HCT116 (cell line): ENCODE measurements around the gene NOL3. TPM values are rescaled to one million over a fixed set of nuclear protein-coding genes. Genes with fewer than 3 reads are reported as not detected.

Source experiments
- ATAC-seq: fragments of 200-7000 bp; cut with Tn5 transposase; 2 replicates; pipeline ENCODE4 v1.9.1; 2020; ENCODE audit warnings: mild to moderate bottlenecking, moderate library complexity
- BruUV-seq: library from RNA; stranded (reverse); fragments of 400-500 nt; replicated peaks from 2 replicates; lab custom pipeline; 2021; lab: Mats Ljungman, UMichigan
- CTCF ChIA-PET: fragments of 300-600 bp; sonication (Branson Sonifier 250); formaldehyde crosslinking; loops from one replicate; lab custom pipeline; 2021; ENCODE audit warnings: antibody characterized with exemption; lab: Charles Lee
- POLR2A ChIA-PET: fragments of 300-600, 350-600 bp; sonication (Branson Sonifier 250); formaldehyde crosslinking; loops from one replicate; lab custom pipeline; 2021; ENCODE audit warnings: antibody characterized with exemption; lab: Charles Lee
- RAD21 ChIA-PET, 2 experiments: fragments of 300-600 bp; sonication (Branson Sonifier 250); formaldehyde crosslinking; loops; one replicate each; lab custom pipeline; 2023; ENCODE audit warnings: low total read pairs in 2 of 2; ENCODE audit not compliant: uncharacterized antibody in 2 of 2, unreplicated experiment in 2 of 2, low non-redundant PET in 1 of 2; lab: Charles Lee
- DNase-seq: peaks from one replicate; pipeline ENCODE4 v3.0.0-alpha.2; 2010; ENCODE audit warnings: low read depth, low spot score
- H2AFZ ChIP-seq: fragments of 200-600 bp; shearing (Covaris generic), sonication (generic); 2 replicates; pipeline ENCODE4 v1.6.1; 2017; ENCODE audit warnings: low read depth, mixed run types, mixed read lengths, antibody characterized with exemption, low read length; ENCODE audit not compliant: poor library complexity, severe bottlenecking
- H3K27ac ChIP-seq: 2 replicates; pipeline ENCODE4 v1.5.1; 2012; ENCODE audit warnings: low read depth, low read length
- H3K27me3 ChIP-seq: fragments of 200-600 bp; sonication (generic); 2 replicates; pipeline ENCODE4 v1.6.1; 2016; ENCODE audit warnings: mixed run types, low read length, mixed read lengths; ENCODE audit not compliant: insufficient read depth
- H3K36me3 ChIP-seq, 2 experiments: fragments of 200-500 bp in 1 of 2; fragments of 200-600 bp in 1 of 2; sonication (Bioruptor generic) in 1 of 2; sonication (generic) in 1 of 2; 2 replicates each; pipeline versions ENCODE4 v1.5.1 to v1.6.1; 2014 to 2016; ENCODE audit warnings: low read length in 2 of 2, inconsistent platforms in 1 of 2, mixed read lengths in 1 of 2, mixed run types in 1 of 2; ENCODE audit not compliant: insufficient read depth in 2 of 2, control insufficient read depth in 1 of 2
- H3K4me1 ChIP-seq, 2 experiments: fragments of 200-600 bp in 1 of 2; sonication (generic) in 1 of 2; 2 replicates each; pipeline versions ENCODE4 v1.5.1 to v1.6.1; 2012 to 2017; ENCODE audit warnings: low read length in 2 of 2, inconsistent platforms in 1 of 2, mild to moderate bottlenecking in 1 of 2, mixed read lengths in 1 of 2, mixed run types in 1 of 2, moderate library complexity in 1 of 2; ENCODE audit not compliant: insufficient read depth in 2 of 2, control insufficient read depth in 1 of 2
- H3K4me2 ChIP-seq: fragments of 200-600 bp; sonication (generic); 2 replicates; pipeline ENCODE4 v1.6.1; 2017; ENCODE audit warnings: mixed run types, low read length, mixed read lengths
- H3K4me3 ChIP-seq, 2 experiments: fragments of 200-600 bp in 1 of 2; sonication (generic) in 1 of 2; replicated peaks in 1 of 2; 2 replicates each; pipeline ENCODE4 v1.5.1; 2011 to 2016; ENCODE audit warnings: low read length in 2 of 2, control low read depth in 1 of 2, low read depth in 1 of 2, mild to moderate bottlenecking in 1 of 2, mixed read lengths in 1 of 2, mixed run types in 1 of 2
- H3K79me2 ChIP-seq: fragments of 200-600 bp; sonication (generic); 2 replicates; pipeline ENCODE4 v1.6.1; 2017; ENCODE audit warnings: mild to moderate bottlenecking, mixed run types, low read length, moderate library complexity, mixed read lengths; ENCODE audit not compliant: insufficient read depth
- H3K9ac ChIP-seq: fragments of 200-600 bp; sonication (generic); 2 replicates; pipeline ENCODE4 v1.6.1; 2016; ENCODE audit warnings: low read length, mixed read lengths
- H3K9me2 ChIP-seq: fragments of 200-600 bp; sonication (generic), shearing (Covaris generic); 2 replicates; pipeline ENCODE4 v1.6.1; 2017; ENCODE audit warnings: mixed run types, mild to moderate bottlenecking, moderate library complexity; ENCODE audit not compliant: insufficient read depth
- H3K9me3 ChIP-seq, 2 experiments: fragments of 200-500 bp in 1 of 2; fragments of 200-600 bp in 1 of 2; sonication (Bioruptor generic) in 1 of 2; sonication (generic) in 1 of 2; 2 replicates each; pipeline ENCODE4 v1.6.1; 2014 to 2017; ENCODE audit warnings: low read length in 2 of 2, mixed read lengths in 2 of 2, inconsistent platforms in 1 of 2, low read depth in 1 of 2, mild to moderate bottlenecking in 1 of 2, mixed run types in 1 of 2, moderate library complexity in 1 of 2; ENCODE audit not compliant: control insufficient read depth in 1 of 2, insufficient read depth in 1 of 2
- H4K20me1 ChIP-seq: fragments of 200-600 bp; sonication (generic), shearing (Covaris generic); 2 replicates; pipeline ENCODE4 v1.6.1; 2017; ENCODE audit warnings: mixed run types, mild to moderate bottlenecking, moderate library complexity; ENCODE audit not compliant: insufficient read depth
- CEBPB ChIP-seq: IDR thresholded peaks from 2 replicates; pipeline ENCODE4 v1.6.1; 2012; ENCODE audit warnings: low read depth
- EZH2 ChIP-seq: fragments of 200-600 bp; sonication (generic); IDR thresholded peaks from 2 replicates; pipeline ENCODE4 v1.6.1; 2017; ENCODE audit warnings: antibody characterized with exemption, mixed run types
- FOSL1 ChIP-seq: IDR thresholded peaks from 2 replicates; pipeline ENCODE4 v1.6.1; 2012; ENCODE audit warnings: low read depth
- JUND ChIP-seq: IDR thresholded peaks from 2 replicates; pipeline ENCODE4 v1.6.1; 2012
- POLR2AphosphoS5 ChIP-seq: IDR thresholded peaks from 2 replicates; pipeline ENCODE4 v1.6.1; 2011; ENCODE audit warnings: mild to moderate bottlenecking, low read depth, low read length, moderate library complexity
- RAD21 ChIP-seq: IDR thresholded peaks from 2 replicates; pipeline ENCODE4 v1.6.1; 2012; ENCODE audit warnings: low read depth, mild to moderate bottlenecking
- REST ChIP-seq: IDR thresholded peaks from 2 replicates; pipeline ENCODE4 v1.6.1; 2012; ENCODE audit warnings: low read depth
- TCF7L2 ChIP-seq: IDR thresholded peaks from 2 replicates; pipeline ENCODE4 v1.7.0; 2011; ENCODE audit warnings: borderline replicate concordance, inconsistent platforms; ENCODE audit not compliant: insufficient read depth, insufficient read length; ENCODE audit errors: extremely low read depth
- ZFX ChIP-seq: fragments of 450-650 bp; IDR thresholded peaks from 2 replicates; pipeline ENCODE4 v1.6.1; 2017
- ZNF274 ChIP-seq: fragments of 200-500 bp; sonication (Bioruptor generic); IDR thresholded peaks from 2 replicates; pipeline ENCODE4 v1.6.1; 2014; ENCODE audit warnings: mild to moderate bottlenecking, low read depth, low read length, inconsistent platforms
- intact Hi-C: fragments of 100-400 bp; cut with micrococcal nuclease; formaldehyde crosslinking; loops from 2 replicates; pipeline ENCODE4 v1.10.0; 2022
- total RNA-seq: library from RNA; stranded (reverse); gene quantifications from one replicate; pipeline ENCODE4 v1.2.1, GENCODE V29; 2021; ENCODE audit not compliant: unreplicated experiment
- TF ChIP-seq, protein P1 (sequence below), 3 experiments: fragments of 200-600 bp in 1 of 3; sonication (generic) in 1 of 3; IDR thresholded peaks in 2 of 3; conservative IDR thresholded peaks in 1 of 3; 2 replicates each; pipeline ENCODE4 v1.5.1; 2012 to 2017; ENCODE audit warnings: low read depth in 2 of 3, low read length in 2 of 3, antibody characterized with exemption in 1 of 3, borderline replicate concordance in 1 of 3, control low read depth in 1 of 3, mild to moderate bottlenecking in 1 of 3, mixed read lengths in 1 of 3, mixed run types in 1 of 3, moderate library complexity in 1 of 3; ENCODE audit not compliant: insufficient read depth in 1 of 3
- TF ChIP-seq, protein P2 (sequence below): IDR thresholded peaks from 2 replicates; pipeline ENCODE4 v1.6.1; 2012

Gene NOL3
- total RNA-seq, 1 experiment from 2014 or later = 54.0 TPM

DNA sequence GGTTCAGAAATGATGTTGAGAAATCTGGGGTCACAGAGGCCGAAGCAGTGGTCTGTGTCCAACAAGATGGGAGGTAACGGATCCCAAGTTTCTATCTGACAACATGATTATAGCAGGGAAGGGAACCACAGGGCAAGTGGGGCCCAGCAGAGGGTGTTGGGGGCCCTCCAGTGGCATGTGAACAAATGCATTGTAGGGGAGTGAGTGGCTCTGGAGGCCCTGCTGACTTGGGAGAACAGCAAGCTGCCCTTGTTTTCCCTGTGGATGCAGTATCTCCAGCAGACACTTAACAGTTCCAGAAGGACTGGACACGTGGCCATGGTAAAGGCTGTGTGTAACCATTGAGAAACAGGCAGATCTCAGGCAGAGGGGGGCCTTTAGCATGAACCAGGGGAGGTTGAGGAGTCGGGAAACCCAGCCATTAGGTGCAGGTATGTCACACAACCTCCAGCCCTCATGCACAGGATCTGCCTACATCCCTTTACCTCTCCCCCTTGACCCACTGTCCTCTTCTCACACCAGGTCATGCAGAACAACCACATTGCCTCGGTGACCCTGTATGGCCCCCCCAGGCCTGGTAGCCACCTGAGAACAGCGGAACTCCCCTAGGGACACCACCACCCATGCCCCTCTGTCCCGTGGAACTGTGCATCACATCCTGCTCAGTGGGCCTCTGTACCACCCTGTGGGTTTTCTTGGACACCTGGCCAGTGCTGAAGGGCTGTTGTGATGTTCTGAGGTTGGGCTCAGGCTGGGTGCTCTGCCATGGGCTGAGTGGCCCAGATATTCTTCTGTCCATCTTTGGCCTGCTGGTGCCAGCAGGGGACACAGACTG lies 23.6 kb upstream of the NOL3 start:
- no TSS peak for BruUV-seq
- Histone ChIP-seq H3K27ac (no peak overlapping the region), H3K4me1 (peaks cover 3 to 16% of the 10 kb centered on the region in 2 experiments; a peak in 3 of 4 replicates), H3K9me3 (no peaks in the 10 kb centered on the region), H4K20me1 (no peaks in the 10 kb centered on the region)
- intact Hi-C loops = no loop called here
- RAD21 ChIA-PET = no interaction called here
- TF ChIP-seq RAD21 (peak; percentile 24; the same call in 1 of the 2 replicates), FOSL1 (no peak)
- TF ChIP-seq, protein P1, sequence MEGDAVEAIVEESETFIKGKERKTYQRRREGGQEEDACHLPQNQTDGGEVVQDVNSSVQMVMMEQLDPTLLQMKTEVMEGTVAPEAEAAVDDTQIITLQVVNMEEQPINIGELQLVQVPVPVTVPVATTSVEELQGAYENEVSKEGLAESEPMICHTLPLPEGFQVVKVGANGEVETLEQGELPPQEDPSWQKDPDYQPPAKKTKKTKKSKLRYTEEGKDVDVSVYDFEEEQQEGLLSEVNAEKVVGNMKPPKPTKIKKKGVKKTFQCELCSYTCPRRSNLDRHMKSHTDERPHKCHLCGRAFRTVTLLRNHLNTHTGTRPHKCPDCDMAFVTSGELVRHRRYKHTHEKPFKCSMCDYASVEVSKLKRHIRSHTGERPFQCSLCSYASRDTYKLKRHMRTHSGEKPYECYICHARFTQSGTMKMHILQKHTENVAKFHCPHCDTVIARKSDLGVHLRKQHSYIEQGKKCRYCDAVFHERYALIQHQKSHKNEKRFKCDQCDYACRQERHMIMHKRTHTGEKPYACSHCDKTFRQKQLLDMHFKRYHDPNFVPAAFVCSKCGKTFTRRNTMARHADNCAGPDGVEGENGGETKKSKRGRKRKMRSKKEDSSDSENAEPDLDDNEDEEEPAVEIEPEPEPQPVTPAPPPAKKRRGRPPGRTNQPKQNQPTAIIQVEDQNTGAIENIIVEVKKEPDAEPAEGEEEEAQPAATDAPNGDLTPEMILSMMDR (IDR thresholded peaks at IDR 0.05 in 2 of 3, conservative IDR thresholded peaks at IDR 0.05 in 1 of 3; ENCODE audit: borderline replicate concordance in 1 of 3, insufficient read depth in 1 of 3, low read depth in 2 of 3, low read length in 2 of 3) = 0 out of 6 replicates have a peak, but pooled peaks of 1 of the 3 experiments have one; percentile 11
- TF ChIP-seq, all 23 proteins: peak for 2
- no peak overlapping the region for H2AFZ ChIP-seq
- no peak for DNase-seq
- no peaks in the 10 kb centered on the region for H3K27me3 ChIP-seq
- ChIA-PET POLR2A (no interaction called here), CTCF (no interaction called here)
- no peak overlapping the region for H3K4me2 ChIP-seq
- no peaks in the 10 kb centered on the region for H3K79me2 ChIP-seq
- no peak overlapping the region for H3K4me3 ChIP-seq
- no peak for ATAC-seq
- H3K9ac ChIP-seq = no peak overlapping the region
- peaks cover 25 to 42% of the 10 kb centered on the region in 2 experiments; a peak in 3 of 4 replicates for H3K36me3 ChIP-seq
- H3K9me2 ChIP-seq = no peaks in the 10 kb centered on the region

DNA sequence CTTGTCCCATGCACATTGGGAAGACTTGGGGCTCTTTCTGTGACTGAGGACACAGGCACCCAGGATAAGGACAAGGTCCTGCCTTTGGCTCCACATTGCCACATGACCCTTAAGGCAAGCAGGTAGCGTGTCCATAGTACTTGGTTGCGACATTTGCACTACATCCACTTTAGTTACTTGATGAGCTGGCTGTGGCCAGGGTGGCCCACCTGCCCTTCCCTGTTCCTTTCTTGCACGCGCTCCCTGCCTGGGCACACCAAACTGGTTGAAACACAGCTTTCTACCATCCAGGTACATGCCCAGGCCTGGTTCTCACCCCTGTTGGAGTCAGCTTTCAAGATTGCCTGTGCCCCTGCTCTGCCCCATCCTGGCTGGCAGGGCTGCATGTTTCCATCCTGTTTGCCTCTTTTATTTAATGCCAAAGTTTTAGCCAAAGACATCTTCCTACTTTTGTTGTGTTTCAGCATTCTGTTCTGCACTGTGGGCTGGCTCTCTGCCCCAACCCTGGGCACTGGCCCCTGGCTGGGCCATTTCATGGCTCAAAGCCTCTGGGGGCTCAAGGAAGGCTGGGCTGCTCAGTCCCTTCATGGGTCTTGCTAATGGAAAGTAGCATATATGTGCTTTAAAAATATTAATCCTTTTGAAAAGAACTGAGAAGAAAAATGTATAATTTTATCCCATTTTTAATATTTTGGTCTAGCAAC lies 22.7 kb upstream of the NOL3 start:
- Histone ChIP-seq H4K20me1 (no peaks in the 10 kb centered on the region), H3K27ac (no peak overlapping the region), H2AFZ (no peak overlapping the region), H3K36me3 (peaks cover 18 to 36% of the 10 kb centered on the region in 2 experiments; a peak in 3 of 4 replicates), H3K9ac (no peak overlapping the region), H3K27me3 (no peaks in the 10 kb centered on the region), H3K79me2 (no peaks in the 10 kb centered on the region), H3K4me1 (peaks cover 3 to 18% of the 10 kb centered on the region in 2 experiments; a peak in 3 of 4 replicates), H3K4me3 (no peak overlapping the region), H3K9me3 (no peaks in the 10 kb centered on the region), H3K4me2 (no peak overlapping the region), H3K9me2 (no peaks in the 10 kb centered on the region)
- ATAC-seq (no peak), DNase-seq (no peak)
- TSS peak; percentile 15 for BruUV-seq
- intact Hi-C loops = no loop called here
- ChIA-PET RAD21 (no interaction called here), POLR2A (no interaction called here), CTCF (no interaction called here)
- TF ChIP-seq POLR2AphosphoS5 (no peak), JUND (no peak), CEBPB (no peak), ZFX (no peak), REST (no peak), TCF7L2 (no peak), EZH2 (no peak), FOSL1 (no peak), ZNF274 (no peak)
- TF ChIP-seq, protein P2, sequence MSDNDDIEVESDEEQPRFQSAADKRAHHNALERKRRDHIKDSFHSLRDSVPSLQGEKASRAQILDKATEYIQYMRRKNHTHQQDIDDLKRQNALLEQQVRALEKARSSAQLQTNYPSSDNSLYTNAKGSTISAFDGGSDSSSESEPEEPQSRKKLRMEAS = no peak
